Dendritic cell treated with granulocyte-macrophage colony-stimulating factor and Interleukin-4, amounts not matched to agents 40 ng/mL and 50 ng/mL, for 4 days (primary cell): ENCODE results near the gene ASCC3.

ENCODE experiments used
- H3K27ac Mint-ChIP-seq: one replicate; pipeline ENCODE4 v1.8.0; 2022; ENCODE audit warnings: mild to moderate bottlenecking, mixed read lengths
- H3K27me3 Mint-ChIP-seq: one replicate; pipeline ENCODE4 v1.8.0; 2022; ENCODE audit warnings: mild to moderate bottlenecking, mixed read lengths
- H3K36me3 Mint-ChIP-seq: one replicate; pipeline ENCODE4 v1.8.0; 2022; ENCODE audit warnings: low read depth, mixed read lengths
- H3K4me1 Mint-ChIP-seq: one replicate; pipeline ENCODE4 v1.8.0; 2022; ENCODE audit warnings: low read depth, mixed read lengths
- H3K4me3 Mint-ChIP-seq: one replicate; pipeline ENCODE4 v1.8.0; 2022; ENCODE audit warnings: mild to moderate bottlenecking, moderate library complexity, mixed read lengths
- H3K9me3 Mint-ChIP-seq: one replicate; pipeline ENCODE4 v1.8.0; 2022; ENCODE audit warnings: mixed read lengths
- intact Hi-C: fragments of 100-400 bp; cut with micrococcal nuclease; formaldehyde crosslinking; loops from one replicate; pipeline ENCODE4 v1.15.0; 2022

The ASCC3 gene

GRCh38 chr6:100706491-100706890, 174.6 kb downstream of the ASCC3 start:
- Mint-ChIP-seq H3K27me3 (no peaks in the 10 kb centered on the region), H3K9me3 (peaks cover 13% of the 10 kb centered on the region), H3K36me3 (peaks cover 10% of the 10 kb centered on the region), H3K4me1 (no peaks in the 10 kb centered on the region), H3K27ac (no peak overlapping the region), H3K4me3 (no peak overlapping the region)
- intact Hi-C loops: no loop called here

- intact Hi-C loops: no loop called here
- H3K27me3 Mint-ChIP-seq: no peaks in the 10 kb centered on the region
Observed at GRCh38 chr6:100704961-100705360, 176.2 kb downstream of the ASCC3 start.

GRCh38 chr6:100701728-100702127, 179.4 kb downstream of the ASCC3 start:
- Mint-ChIP-seq H3K4me1 (no peaks in the 10 kb centered on the region), H3K4me3 (no peak overlapping the region), H3K27ac (no peak overlapping the region), H3K9me3 (peaks cover 34% of the 10 kb centered on the region), H3K36me3 (peaks cover 34% of the 10 kb centered on the region), H3K27me3 (no peaks in the 10 kb centered on the region)
- intact Hi-C loops: no loop called here

More at GRCh38 chr6:100704961-100705360, 176.2 kb downstream of the ASCC3 start:
- H3K9me3 Mint-ChIP-seq: peaks cover 23% of the 10 kb centered on the region
- no peak overlapping the region for H3K27ac Mint-ChIP-seq
- peaks cover 24% of the 10 kb centered on the region for H3K36me3 Mint-ChIP-seq
- no peak overlapping the region for H3K4me3 Mint-ChIP-seq
- H3K4me1 Mint-ChIP-seq: no peaks in the 10 kb centered on the region

DNA sequence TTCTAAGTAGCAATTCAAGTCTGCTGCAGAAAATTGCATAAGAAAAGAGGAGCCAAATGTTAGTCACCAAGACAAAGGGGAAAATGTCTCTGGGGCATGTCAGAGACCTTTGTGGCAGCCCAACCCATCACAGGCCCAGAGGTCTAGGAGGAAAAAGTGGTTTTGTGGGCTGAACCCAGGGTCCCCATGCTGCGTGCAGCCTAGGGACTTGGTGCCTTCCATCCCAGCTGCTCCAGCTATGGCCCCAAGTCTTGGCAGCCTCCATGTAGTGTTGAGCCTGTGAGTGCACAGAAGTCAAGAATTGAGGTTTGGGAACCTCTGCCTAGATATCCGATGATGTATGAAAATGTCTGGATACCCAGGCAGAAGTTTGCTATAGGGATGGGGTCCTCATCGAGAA, 181.1 kb downstream of the ASCC3 start:
- Mint-ChIP-seq H3K9me3 (peaks cover 34% of the 10 kb centered on the region), H3K4me3 (no peak overlapping the region), H3K36me3 (peaks cover 34% of the 10 kb centered on the region), H3K27me3 (no peaks in the 10 kb centered on the region), H3K4me1 (no peaks in the 10 kb centered on the region), H3K27ac (no peak overlapping the region)
- intact Hi-C loops: no loop called here

DNA sequence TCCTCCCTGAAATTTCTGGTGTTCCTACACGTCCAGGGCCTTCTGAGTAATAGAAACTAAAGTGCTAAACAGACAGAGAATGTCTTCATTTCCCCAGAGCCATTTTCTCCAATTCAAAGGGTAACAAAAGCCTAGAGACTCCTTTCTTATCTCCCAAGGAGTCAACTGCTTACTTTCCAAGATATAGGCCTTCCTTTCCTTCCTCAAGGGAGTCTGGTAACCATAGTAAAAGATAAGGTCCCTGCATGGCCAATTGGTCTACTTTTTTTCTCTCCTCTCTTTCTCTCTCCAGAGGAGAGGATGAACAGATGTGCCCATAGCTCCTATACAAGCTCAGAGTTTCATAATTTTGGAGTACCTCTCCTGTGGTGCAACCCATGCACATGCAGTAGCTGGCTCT, 185.7 kb downstream of the ASCC3 start:
- Mint-ChIP-seq H3K27ac (no peak overlapping the region), H3K36me3 (peaks cover 15% of the 10 kb centered on the region), H3K4me3 (no peak overlapping the region), H3K4me1 (no peaks in the 10 kb centered on the region), H3K27me3 (no peaks in the 10 kb centered on the region), H3K9me3 (peaks cover 13% of the 10 kb centered on the region)
- intact Hi-C loops: no loop called here

- no peak overlapping the region for H3K27ac Mint-ChIP-seq
- H3K9me3 Mint-ChIP-seq: no peaks in the 10 kb centered on the region
- no peak overlapping the region for H3K4me3 Mint-ChIP-seq
- no peaks in the 10 kb centered on the region for H3K4me1 Mint-ChIP-seq
- no peaks in the 10 kb centered on the region for H3K27me3 Mint-ChIP-seq
- no peaks in the 10 kb centered on the region for H3K36me3 Mint-ChIP-seq
- intact Hi-C loops: no loop called here
Observed at GRCh38 chr6:100693249-100693927, 187.7 kb downstream of the ASCC3 start.

DNA sequence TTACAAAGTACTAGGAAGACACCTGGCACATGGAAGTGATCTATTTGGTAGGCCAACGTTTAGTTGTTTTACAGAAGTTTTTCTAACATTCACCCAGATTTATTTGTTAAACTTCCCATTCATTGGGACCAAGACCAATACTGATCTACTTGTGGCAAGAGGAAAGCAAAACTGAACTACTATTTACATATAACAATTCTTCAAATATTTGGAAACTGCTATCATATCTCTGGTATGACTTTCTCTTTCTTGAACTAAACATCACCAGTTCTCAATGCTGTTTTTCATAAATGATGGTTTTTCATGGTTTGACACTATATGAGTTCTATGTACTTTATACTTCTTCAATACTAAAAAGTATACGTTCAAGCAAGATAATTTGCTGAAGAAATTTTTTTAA, 189.2 kb downstream of the ASCC3 start:
- Mint-ChIP-seq H3K9me3 (no peaks in the 10 kb centered on the region), H3K27me3 (no peaks in the 10 kb centered on the region), H3K4me1 (no peaks in the 10 kb centered on the region), H3K27ac (no peak overlapping the region), H3K4me3 (no peak overlapping the region), H3K36me3 (no peaks in the 10 kb centered on the region)
- intact Hi-C loops: no loop called here

DNA sequence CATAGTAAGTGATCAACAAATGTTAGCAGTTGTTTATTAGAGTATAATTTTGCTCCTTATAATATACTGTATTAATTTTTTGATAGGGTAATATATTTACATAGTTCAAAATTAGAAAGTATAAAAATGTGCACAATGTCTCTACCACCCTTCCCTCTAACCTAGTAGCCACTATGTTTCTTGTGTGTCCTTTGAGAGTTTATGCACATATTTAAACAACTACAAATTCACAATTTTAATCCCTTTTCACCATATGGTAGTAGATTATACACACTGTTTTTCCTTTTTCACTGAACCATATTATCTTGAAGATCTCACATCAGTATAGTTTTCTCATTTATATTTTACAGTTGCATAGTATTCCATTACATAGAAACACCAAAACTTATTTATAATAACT, 194.9 kb downstream of the ASCC3 start:
- Mint-ChIP-seq H3K36me3 (peaks cover 8% of the 10 kb centered on the region), H3K4me1 (no peaks in the 10 kb centered on the region), H3K9me3 (no peaks in the 10 kb centered on the region), H3K27ac (no peak overlapping the region), H3K4me3 (no peak overlapping the region), H3K27me3 (no peaks in the 10 kb centered on the region)
- intact Hi-C loops: no loop called here

- no peaks in the 10 kb centered on the region for H3K9me3 Mint-ChIP-seq
- H3K27ac Mint-ChIP-seq: no peak overlapping the region
- peaks cover 8% of the 10 kb centered on the region for H3K36me3 Mint-ChIP-seq
- H3K4me3 Mint-ChIP-seq: no peak overlapping the region
- H3K4me1 Mint-ChIP-seq: no peaks in the 10 kb centered on the region
- intact Hi-C loops: no loop called here
- H3K27me3 Mint-ChIP-seq: no peaks in the 10 kb centered on the region
Observed at GRCh38 chr6:100685747-100686146, 195.4 kb downstream of the ASCC3 start.

GRCh38 chr6:100680163-100680562, 201.0 kb downstream of the ASCC3 start:
- H3K27ac Mint-ChIP-seq: no peak overlapping the region

DNA sequence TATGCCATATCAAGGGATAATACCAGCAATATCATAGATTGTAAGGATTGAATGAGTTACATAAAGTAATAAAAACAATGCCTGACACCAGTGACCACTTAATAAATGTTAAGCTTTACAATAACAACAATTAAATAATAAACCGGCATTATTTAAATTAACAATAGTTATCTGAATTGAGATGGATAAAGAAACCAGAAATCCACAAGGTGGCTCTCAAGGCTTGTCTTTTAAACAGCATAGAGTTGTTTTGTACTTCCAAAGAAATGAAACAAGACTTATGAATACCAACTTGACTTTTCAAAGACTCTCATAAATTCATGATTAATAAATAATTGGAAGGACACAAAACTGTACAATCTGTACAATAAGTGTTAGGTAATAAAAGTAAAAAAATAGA, 203.1 kb downstream of the ASCC3 start:
- Mint-ChIP-seq H3K4me1 (no peaks in the 10 kb centered on the region), H3K27me3 (no peaks in the 10 kb centered on the region), H3K9me3 (no peaks in the 10 kb centered on the region), H3K4me3 (no peak overlapping the region), H3K27ac (no peak overlapping the region), H3K36me3 (no peaks in the 10 kb centered on the region)
- intact Hi-C loops: no loop called here

More at GRCh38 chr6:100680163-100680562, 201.0 kb downstream of the ASCC3 start:
- Mint-ChIP-seq H3K27me3 (no peaks in the 10 kb centered on the region), H3K36me3 (peaks cover 4% of the 10 kb centered on the region), H3K4me1 (no peaks in the 10 kb centered on the region), H3K4me3 (no peak overlapping the region), H3K9me3 (no peaks in the 10 kb centered on the region)
- intact Hi-C loops: no loop called here

- H3K4me1 Mint-ChIP-seq: no peaks in the 10 kb centered on the region
- H3K27me3 Mint-ChIP-seq: no peaks in the 10 kb centered on the region
- H3K9me3 Mint-ChIP-seq: no peaks in the 10 kb centered on the region
- no peak overlapping the region for H3K27ac Mint-ChIP-seq
- H3K4me3 Mint-ChIP-seq: no peak overlapping the region
- H3K36me3 Mint-ChIP-seq: no peaks in the 10 kb centered on the region
- intact Hi-C loops: no loop called here
Observed at GRCh38 chr6:100677240-100677639, 203.9 kb downstream of the ASCC3 start.

GRCh38 chr6:100673641-100674040, 207.5 kb downstream of the ASCC3 start:
- no peaks in the 10 kb centered on the region for H3K27me3 Mint-ChIP-seq
- intact Hi-C loops: no loop called here
- H3K27ac Mint-ChIP-seq: no peak overlapping the region
- no peak overlapping the region for H3K4me3 Mint-ChIP-seq
- no peaks in the 10 kb centered on the region for H3K9me3 Mint-ChIP-seq
- H3K4me1 Mint-ChIP-seq: no peaks in the 10 kb centered on the region
- peaks cover 9% of the 10 kb centered on the region for H3K36me3 Mint-ChIP-seq

DNA sequence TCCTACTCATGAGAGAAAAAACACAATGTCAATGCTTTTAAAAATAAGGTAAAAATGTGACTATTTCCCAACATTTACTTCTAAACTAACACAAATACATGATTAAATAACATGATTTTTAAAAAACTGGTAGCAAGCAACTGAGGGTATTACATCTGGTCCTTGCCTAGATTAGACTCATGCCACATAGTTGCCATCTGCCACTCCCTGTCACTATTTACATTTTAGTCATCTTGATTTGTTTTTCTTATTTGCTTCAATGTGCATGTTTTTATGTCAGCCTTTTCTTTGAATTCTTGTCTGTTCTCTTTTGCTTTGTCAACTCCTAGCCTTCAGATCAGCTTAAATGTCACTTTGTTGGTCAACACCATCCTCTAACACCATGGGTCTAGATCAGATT, 209.4 kb downstream of the ASCC3 start:
- H3K27me3 Mint-ChIP-seq: no peaks in the 10 kb centered on the region
- no peak overlapping the region for H3K27ac Mint-ChIP-seq

DNA sequence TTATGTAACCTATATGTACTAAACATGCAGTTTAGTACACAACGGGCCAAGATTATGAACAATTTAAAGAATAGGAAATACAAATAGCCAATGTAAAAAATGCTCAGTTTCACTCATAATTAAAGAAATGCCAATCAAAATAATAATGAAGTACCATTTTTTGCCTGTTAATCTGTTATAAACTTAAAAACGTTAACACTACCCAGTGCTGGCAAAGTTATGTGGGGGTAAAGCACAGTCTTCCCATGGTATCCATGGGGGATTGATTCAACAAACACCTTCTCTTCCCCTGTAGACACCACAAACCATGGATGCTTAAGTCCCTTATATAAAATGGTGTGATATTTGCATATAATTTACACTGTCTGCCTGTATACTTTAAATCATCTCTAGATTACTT, 211.1 kb downstream of the ASCC3 start:
- Mint-ChIP-seq H3K4me3 (no peak overlapping the region), H3K36me3 (peaks cover 9% of the 10 kb centered on the region), H3K27me3 (no peaks in the 10 kb centered on the region), H3K27ac (no peak overlapping the region), H3K4me1 (no peaks in the 10 kb centered on the region), H3K9me3 (no peaks in the 10 kb centered on the region)
- intact Hi-C loops: no loop called here

More for the DNA sequence above, 209.4 kb downstream of the ASCC3 start:
- Mint-ChIP-seq H3K36me3 (peaks cover 9% of the 10 kb centered on the region), H3K9me3 (no peaks in the 10 kb centered on the region), H3K4me1 (no peaks in the 10 kb centered on the region), H3K4me3 (no peak overlapping the region)
- intact Hi-C loops: no loop called here
